ENCODE data around the gene COG8.

Gene COG8

GRCh38 chr16:69344171-69344570 is 4.8 kb upstream of the COG8 start:
- no peak for ATAC-seq

- ATAC-seq: no peak
These were observed 806 bp upstream of the COG8 start for GRCh38 chr16:69340095-69340644.

- ATAC-seq: no peak
These were observed 641 bp downstream of the COG8 start for GRCh38 chr16:69338557-69339288.

- no peak for ATAC-seq
These were observed 4.7 kb downstream of the COG8 start for GRCh38 chr16:69334696-69335095.

GRCh38 chr16:69330286-69331109 is 8.9 kb downstream of the COG8 start, which contains the start of gene PDF:
Gene PDF (minus strand): TSS chr16:69330588. CDS start chr16:69330570, 18 bp downstream.
- peak; percentile 97 to 98 for ATAC-seq

GRCh38 chr16:69329369-69330285 is 9.7 kb downstream of the COG8 start:
- peak; percentile 50 to 51 for ATAC-seq

GRCh38 chr16:69328854-69329316 is 10.5 kb downstream of the COG8 start:
- no peak for ATAC-seq

GRCh38 chr16:69327585-69328310 is 11.6 kb downstream of the COG8 start:
- ATAC-seq: no peak

GRCh38 chr16:69326172-69326873 is 13.0 kb downstream of the COG8 start:
- no peak for ATAC-seq

- ATAC-seq: no peak
These were observed 13.6 kb downstream of the COG8 start for GRCh38 chr16:69325784-69326171.

GRCh38 chr16:69324585-69325253 is 14.6 kb downstream of the COG8 start:
- ATAC-seq: no peak

GRCh38 chr16:69324013-69324531 is 15.3 kb downstream of the COG8 start:
- ATAC-seq: no peak

- ATAC-seq: no peak
These were observed 15.9 kb downstream of the COG8 start for GRCh38 chr16:69323415-69323814.

GRCh38 chr16:69322343-69322742 is 17.0 kb downstream of the COG8 start:
- ATAC-seq: no peak

- no peak for ATAC-seq
These were observed 18.3 kb downstream of the COG8 start for GRCh38 chr16:69321080-69321479.

GRCh38 chr16:69320740-69321073 is 18.7 kb downstream of the COG8 start:
- ATAC-seq: no peak

- no peak for ATAC-seq
These were observed 19.3 kb downstream of the COG8 start for GRCh38 chr16:69319826-69320739.

- ATAC-seq: no peak
These were observed 20.0 kb downstream of the COG8 start for GRCh38 chr16:69319381-69319780.

- ATAC-seq: no peak
These were observed 20.5 kb downstream of the COG8 start for GRCh38 chr16:69318911-69319289.

All from activated CD4-positive, CD25-positive, alpha-beta regulatory T cell treated with anti-CD3 and anti-CD28 coated beads, Interleukin-2, amount 50 U/mL, for 24 hours (primary cell).